H1 (cell line): ENCODE data around the gene TMEM117.

ENCODE experiments used
- KDM1A ChIP-seq: fragments of 200-600, 300-600 bp; sonication (generic); IDR thresholded peaks from 2 replicates; pipeline ENCODE4 v1.7.1; 2016; ENCODE audit warnings: mild to moderate bottlenecking, low read length, borderline replicate concordance
- RNF2 ChIP-seq: fragments of 200-900, 300-1000 bp; sonication (generic); IDR thresholded peaks from 2 replicates; pipeline ENCODE4 v1.7.1; 2016; ENCODE audit warnings: borderline replicate concordance, low read depth, mild to moderate bottlenecking, antibody characterized with exemption, low read length; ENCODE audit not compliant: poor library complexity, severe bottlenecking; ENCODE audit errors: missing control alignments
- SAP30 ChIP-seq: fragments of 300-600 bp; sonication (generic); IDR thresholded peaks from 2 replicates; pipeline ENCODE4 v1.7.1; 2012; ENCODE audit warnings: low read length, moderate library complexity, mild to moderate bottlenecking, inconsistent platforms; ENCODE audit not compliant: insufficient read depth, insufficient replicate concordance
- TF ChIP-seq, protein P1 (sequence below), 3 experiments: IDR thresholded peaks; 1 replicate in 2 of 3; 2 replicates in 1 of 3; pipeline versions ENCODE4 v1.5.1 to v1.6.1; 2011; ENCODE audit warnings: low read length in 3 of 3, mild to moderate bottlenecking in 3 of 3, inconsistent platforms in 2 of 3, low read depth in 1 of 3, moderate library complexity in 1 of 3; ENCODE audit not compliant: insufficient read depth in 1 of 3; ENCODE audit errors: control extremely low read depth in 1 of 3

GRCh38 chr12:43807386-43807785 is 28.5 kb upstream of the TMEM117 start:
- TF ChIP-seq, protein P1, sequence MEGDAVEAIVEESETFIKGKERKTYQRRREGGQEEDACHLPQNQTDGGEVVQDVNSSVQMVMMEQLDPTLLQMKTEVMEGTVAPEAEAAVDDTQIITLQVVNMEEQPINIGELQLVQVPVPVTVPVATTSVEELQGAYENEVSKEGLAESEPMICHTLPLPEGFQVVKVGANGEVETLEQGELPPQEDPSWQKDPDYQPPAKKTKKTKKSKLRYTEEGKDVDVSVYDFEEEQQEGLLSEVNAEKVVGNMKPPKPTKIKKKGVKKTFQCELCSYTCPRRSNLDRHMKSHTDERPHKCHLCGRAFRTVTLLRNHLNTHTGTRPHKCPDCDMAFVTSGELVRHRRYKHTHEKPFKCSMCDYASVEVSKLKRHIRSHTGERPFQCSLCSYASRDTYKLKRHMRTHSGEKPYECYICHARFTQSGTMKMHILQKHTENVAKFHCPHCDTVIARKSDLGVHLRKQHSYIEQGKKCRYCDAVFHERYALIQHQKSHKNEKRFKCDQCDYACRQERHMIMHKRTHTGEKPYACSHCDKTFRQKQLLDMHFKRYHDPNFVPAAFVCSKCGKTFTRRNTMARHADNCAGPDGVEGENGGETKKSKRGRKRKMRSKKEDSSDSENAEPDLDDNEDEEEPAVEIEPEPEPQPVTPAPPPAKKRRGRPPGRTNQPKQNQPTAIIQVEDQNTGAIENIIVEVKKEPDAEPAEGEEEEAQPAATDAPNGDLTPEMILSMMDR (IDR thresholded peaks at IDR 0.05; ENCODE audit: control extremely low read depth in 1 of 3, insufficient read depth in 1 of 3, low read depth in 1 of 3, low read length in 3 of 3): no peak
- TF ChIP-seq SAP30 (no peak), RNF2 (no peak), KDM1A (no peak)
